HG03469 (cell line): ENCODE results near the gene GNAZ.

Source experiments
- ATAC-seq: cut with Tn5 transposase; IDR thresholded peaks from one replicate; pipeline ENCODE4 v1.9.1; 2021; ENCODE audit warnings: mild to moderate bottlenecking, moderate library complexity, moderate number of reproducible peaks; ENCODE audit not compliant: unreplicated experiment

The GNAZ gene

DNA sequence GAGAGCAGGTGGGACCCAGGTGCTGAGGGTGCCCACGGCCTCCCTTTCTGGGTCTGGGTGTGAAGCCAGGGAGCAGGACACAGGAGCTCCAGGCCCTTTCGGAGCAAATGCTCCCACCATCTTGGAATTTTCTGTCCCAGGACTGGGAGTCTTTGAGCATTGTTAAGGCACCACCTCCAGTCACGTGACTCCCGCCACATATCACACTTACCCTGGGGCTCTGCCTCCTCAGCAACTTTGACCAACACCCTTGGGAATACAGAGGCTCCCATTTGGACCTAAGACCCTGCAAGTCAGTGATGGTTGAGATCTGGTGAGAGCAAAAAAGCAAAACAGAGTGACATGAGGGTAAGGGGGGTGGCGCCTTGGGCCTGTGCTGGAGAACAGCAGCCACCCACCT, 35.6 kb downstream of the GNAZ start:
- ATAC-seq, result no peak

DNA sequence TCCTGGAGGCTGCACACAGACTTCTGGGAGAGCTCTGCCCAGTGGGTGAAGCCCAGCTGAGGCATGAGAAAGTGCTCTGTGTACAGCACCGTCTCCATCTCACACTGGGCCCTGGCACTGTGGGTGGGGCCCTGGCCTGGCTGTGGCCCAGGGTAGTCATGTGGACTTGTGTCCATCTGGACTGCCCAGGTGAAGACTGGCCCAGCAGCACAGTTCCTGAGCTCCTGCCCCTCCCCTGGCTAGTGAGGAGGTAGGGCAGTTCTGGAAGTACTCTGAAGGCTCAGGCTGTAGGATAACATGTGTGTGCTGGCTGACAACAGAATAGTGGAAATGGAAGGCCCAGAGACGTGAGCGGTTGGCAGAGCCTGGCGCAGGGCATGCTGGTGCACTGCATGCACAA, 36.0 kb downstream of the GNAZ start:
- no peak for ATAC-seq

- ATAC-seq, result no peak
Measured at GRCh38 chr22:23106906-23107367, 36.6 kb downstream of the GNAZ start.

DNA sequence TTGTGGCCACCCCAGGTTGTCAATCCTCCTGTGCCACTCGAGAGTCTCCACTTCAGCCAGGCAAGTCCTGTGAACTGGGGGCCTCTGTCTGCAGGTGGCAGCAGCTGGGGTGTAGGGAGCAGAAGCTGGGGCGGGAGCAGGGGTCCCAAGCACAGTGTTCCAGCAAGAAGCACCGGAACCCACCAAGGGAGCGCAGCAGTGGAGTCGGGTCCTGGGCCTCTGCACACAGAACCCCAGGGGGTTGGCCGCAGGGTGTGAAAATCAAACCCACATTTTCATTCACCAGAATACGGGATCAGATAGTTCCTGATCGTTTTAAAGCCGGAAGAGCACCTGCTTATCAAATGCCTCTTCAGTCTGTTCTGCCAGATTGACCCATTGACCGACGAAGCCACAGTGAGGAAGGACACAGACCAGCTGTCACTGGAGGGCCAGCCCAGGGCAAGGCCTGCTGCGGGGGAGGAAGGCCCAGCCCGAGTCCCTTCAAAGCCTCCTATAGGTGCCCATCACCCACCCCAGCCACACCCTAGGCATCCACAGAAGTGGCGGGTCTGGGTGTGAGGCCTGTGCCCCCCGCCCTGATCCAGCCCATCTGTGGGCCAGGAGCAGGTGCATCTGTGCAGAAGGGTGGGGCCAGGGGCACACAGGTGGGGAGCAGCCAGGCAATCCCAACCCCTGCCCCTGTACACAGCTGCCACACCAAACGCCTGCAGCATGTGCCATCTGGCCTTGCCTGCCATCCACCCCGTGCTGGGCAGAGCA, 37.3 kb downstream of the GNAZ start:
- no peak for ATAC-seq

- no peak for ATAC-seq
Measured at GRCh38 chr22:23108249-23109078, 38.1 kb downstream of the GNAZ start.

DNA sequence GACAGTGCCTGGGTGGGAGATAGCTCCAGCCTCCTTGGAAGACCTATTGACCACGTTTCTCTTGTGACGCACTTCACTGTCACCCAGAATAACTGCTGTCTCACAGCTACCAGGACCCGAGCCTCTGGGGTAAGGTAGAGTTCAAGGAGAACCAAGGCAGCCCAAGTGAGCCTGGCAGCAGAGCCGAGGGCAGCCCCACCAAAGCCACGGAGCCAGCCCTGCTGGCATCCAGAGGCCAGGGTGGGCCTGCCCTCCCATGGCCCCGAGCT, 38.7 kb downstream of the GNAZ start:
- no peak for ATAC-seq

- no peak for ATAC-seq
Measured at GRCh38 chr22:23109441-23109978, 39.2 kb downstream of the GNAZ start.

DNA sequence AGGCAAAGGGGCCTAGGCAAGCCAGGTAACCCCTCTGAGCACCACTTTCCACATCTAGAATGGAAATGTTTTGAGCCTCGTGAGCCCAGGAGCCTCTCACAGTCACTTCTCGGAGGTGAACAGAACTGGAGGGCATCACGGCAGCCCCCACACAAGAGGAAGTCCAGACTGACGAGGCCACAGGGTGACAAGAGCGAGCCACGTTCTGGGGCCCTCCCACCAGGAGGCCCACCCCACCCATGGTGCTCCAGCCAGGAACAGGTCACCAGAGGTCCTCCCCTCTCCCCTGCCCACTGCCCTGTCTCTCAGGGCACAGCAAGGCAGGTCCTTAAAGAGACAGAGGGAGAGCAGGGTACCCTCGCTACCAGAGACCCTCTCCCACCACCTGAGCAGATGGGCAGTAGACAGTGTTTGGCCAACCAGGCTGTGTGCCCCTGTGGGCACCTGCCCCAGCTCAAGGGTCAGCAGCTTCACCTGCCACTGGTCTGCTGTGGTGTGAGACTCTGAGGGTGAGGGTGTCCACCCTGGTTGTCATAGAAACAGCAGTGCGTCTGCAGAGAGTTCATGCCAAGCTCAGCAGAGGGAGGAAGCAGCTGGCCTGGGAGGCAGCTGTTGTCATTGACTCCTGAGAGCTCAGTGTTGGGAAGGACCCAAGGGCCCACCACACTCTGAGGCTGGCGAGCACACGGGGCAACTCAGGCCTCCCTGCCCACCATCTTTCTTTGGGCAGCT, 40.0 kb downstream of the GNAZ start:
- no peak for ATAC-seq

DNA sequence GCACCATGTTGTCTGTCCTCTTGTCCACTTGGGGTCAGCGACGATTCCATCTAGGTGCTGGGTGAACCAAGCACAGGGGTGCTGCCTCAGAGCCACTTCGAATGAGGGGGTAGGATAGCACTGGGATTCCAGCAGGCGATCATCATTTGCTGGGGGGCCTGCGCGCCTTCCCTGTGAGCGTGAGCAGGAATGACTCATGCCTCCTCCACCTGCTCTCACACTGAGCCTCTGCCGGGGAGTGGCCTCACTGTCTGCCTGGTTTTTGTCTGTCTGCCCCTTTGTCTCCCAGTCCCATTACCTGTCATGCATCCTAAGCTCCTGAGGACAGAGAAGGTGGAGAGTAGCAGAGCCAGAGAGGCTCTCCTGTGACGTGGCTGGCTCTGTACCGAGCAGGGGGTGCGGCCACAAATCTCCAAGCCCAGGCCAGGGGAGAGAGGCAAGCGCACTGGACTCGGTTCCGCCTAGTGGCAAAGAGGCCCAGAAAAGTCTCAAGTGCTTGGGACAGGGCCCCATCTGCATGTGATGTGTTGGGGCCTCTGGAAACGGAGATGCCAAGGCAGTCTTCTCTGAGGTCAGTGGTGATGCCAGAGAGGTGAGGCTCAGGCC, 40.7 kb downstream of the GNAZ start:
- ATAC-seq, result no peak

- ATAC-seq, result no peak
Measured at GRCh38 chr22:23112472-23113012, 42.2 kb downstream of the GNAZ start.

DNA sequence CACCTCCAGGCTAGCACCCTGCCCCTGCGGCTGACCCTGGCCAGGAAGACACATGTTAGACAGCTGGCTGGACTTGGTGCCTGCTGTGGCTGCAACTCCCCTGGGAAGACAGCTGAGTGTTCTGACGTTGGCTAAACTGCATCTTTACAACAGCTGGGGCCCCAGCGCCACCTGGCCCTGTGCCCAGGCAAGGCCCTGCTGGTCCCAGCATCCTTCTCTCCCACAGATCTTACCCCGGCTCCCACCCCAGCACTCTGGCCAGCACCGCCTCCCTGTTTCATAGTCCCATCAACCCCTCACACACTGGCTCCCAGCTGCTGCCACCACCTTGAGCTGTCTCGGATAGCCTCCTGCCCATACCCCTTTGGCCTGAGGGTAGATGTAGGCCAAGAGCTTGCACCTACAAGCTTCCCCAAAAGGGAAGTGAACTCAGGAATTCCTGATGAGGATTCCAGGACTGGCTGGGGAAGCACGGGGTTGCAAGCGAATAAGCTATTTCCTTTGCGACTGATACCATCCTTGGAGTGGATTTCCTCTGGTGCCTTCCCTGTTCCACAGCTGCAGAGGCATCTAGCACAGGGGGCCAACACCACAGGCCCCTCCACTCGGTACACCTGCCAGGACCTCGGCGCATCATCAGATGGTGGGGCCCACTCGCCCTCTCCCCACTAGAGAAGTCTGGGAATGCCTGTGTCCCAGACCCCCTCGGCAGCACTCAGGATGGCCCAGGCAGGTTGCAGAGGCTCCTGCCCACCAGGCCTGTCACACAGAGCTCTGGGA, 42.9 kb downstream of the GNAZ start:
- ATAC-seq, result no peak

- ATAC-seq, result no peak
Measured at GRCh38 chr22:23113847-23114720, 43.8 kb downstream of the GNAZ start.

DNA sequence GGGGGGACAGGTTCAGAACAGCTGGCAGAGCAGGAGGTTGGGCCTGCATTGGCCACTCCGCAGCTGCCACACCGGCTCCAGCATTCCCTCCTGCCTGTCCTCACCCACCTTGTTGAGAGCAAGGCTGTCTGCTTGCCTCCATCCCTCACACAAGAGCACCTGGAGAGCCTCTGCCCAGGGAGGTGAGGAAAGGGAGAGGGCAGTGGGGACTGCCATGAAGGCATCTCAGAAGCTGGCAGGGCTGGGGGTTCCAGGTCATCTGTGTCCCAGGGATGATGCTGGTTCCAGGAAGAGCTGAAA, 44.4 kb downstream of the GNAZ start:
- no peak for ATAC-seq

DNA sequence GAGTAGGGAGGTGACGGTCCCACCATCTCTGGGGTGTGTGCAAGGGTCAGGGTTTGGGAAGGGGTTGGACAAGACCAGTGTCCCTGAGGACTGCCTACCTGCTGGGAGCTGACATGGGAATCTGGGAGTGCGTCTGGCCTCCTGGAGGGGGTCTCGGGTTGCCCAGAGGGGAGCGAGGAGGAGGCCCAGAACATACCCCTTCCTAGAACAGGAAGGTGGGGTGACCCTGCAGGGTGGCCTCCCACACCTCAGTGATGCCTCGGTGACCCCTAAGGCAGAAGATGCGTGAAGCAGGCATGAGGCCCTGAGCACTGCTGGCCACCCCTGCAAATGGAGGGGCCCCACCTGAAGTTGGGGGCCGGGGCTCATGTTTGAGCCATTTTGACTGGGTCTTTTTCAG, 45.0 kb downstream of the GNAZ start:
- ATAC-seq, result no peak

- ATAC-seq, result no peak
Measured at GRCh38 chr22:23115825-23116494, 45.6 kb downstream of the GNAZ start.

GRCh38 chr22:23116506-23117263, 46.4 kb downstream of the GNAZ start:
- no peak for ATAC-seq

- no peak for ATAC-seq
Measured at GRCh38 chr22:23117275-23117674, 47.0 kb downstream of the GNAZ start.
